ENCODE measurements around the gene EDNRB.

DNA sequence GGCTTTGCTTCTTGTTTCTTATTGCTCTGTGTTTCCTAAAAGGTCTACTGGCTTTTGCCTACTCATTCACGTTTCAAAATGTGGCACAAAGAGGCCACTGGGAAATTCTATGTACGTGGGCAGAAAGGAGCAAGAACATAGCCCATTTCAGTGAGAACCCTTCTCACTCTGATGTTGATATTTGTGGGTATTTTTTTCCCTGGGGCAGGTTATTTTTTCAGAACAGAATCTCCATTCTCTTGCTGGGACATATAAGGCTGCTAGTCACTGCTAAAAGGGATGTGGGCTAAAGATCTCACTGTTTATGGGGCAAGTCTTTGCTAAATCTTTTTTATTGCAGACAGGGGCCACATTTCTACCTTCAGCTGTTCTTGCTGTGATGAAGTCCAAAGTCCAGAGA lies 27.1 kb downstream of the EDNRB start:
- TF ChIP-seq TEAD4 (CRISPR knock-in tag; IDR thresholded peaks at IDR 0.05) (no peak), ZNF263 (CRISPR knock-in tag; IDR thresholded peaks at IDR 0.05; ENCODE audit: low read depth) (no peak), ETV6 (CRISPR knock-in tag; IDR thresholded peaks at IDR 0.05) (no peak), IRF1 (CRISPR knock-in tag; IDR thresholded peaks at IDR 0.05) (no peak), FOXK1 (CRISPR knock-in tag; IDR thresholded peaks at IDR 0.05) (no peak), PRRX2 (CRISPR knock-in tag; IDR thresholded peaks at IDR 0.05) (no peak), IRF2 (CRISPR knock-in tag; IDR thresholded peaks at IDR 0.05; ENCODE audit: borderline replicate concordance, low read depth) (no peak), FOXP4 (CRISPR knock-in tag; IDR thresholded peaks at IDR 0.05) (no peak), SMAD3 (CRISPR knock-in tag; IDR thresholded peaks at IDR 0.05; ENCODE audit: borderline replicate concordance) (no peak), TCF7 (CRISPR knock-in tag; IDR thresholded peaks at IDR 0.05; ENCODE audit: low read depth) (no peak), NFYB (CRISPR knock-in tag; conservative IDR thresholded peaks at IDR 0.05; ENCODE audit: low read depth) (no peak)
- TF ChIP-seq, protein P1, sequence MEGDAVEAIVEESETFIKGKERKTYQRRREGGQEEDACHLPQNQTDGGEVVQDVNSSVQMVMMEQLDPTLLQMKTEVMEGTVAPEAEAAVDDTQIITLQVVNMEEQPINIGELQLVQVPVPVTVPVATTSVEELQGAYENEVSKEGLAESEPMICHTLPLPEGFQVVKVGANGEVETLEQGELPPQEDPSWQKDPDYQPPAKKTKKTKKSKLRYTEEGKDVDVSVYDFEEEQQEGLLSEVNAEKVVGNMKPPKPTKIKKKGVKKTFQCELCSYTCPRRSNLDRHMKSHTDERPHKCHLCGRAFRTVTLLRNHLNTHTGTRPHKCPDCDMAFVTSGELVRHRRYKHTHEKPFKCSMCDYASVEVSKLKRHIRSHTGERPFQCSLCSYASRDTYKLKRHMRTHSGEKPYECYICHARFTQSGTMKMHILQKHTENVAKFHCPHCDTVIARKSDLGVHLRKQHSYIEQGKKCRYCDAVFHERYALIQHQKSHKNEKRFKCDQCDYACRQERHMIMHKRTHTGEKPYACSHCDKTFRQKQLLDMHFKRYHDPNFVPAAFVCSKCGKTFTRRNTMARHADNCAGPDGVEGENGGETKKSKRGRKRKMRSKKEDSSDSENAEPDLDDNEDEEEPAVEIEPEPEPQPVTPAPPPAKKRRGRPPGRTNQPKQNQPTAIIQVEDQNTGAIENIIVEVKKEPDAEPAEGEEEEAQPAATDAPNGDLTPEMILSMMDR (IDR thresholded peaks at IDR 0.05), result no peak
- TF ChIP-seq, protein P2, sequence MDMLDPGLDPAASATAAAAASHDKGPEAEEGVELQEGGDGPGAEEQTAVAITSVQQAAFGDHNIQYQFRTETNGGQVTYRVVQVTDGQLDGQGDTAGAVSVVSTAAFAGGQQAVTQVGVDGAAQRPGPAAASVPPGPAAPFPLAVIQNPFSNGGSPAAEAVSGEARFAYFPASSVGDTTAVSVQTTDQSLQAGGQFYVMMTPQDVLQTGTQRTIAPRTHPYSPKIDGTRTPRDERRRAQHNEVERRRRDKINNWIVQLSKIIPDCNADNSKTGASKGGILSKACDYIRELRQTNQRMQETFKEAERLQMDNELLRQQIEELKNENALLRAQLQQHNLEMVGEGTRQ (CRISPR knock-in tag; IDR thresholded peaks at IDR 0.05), result no peak
- TF ChIP-seq, protein P3, sequence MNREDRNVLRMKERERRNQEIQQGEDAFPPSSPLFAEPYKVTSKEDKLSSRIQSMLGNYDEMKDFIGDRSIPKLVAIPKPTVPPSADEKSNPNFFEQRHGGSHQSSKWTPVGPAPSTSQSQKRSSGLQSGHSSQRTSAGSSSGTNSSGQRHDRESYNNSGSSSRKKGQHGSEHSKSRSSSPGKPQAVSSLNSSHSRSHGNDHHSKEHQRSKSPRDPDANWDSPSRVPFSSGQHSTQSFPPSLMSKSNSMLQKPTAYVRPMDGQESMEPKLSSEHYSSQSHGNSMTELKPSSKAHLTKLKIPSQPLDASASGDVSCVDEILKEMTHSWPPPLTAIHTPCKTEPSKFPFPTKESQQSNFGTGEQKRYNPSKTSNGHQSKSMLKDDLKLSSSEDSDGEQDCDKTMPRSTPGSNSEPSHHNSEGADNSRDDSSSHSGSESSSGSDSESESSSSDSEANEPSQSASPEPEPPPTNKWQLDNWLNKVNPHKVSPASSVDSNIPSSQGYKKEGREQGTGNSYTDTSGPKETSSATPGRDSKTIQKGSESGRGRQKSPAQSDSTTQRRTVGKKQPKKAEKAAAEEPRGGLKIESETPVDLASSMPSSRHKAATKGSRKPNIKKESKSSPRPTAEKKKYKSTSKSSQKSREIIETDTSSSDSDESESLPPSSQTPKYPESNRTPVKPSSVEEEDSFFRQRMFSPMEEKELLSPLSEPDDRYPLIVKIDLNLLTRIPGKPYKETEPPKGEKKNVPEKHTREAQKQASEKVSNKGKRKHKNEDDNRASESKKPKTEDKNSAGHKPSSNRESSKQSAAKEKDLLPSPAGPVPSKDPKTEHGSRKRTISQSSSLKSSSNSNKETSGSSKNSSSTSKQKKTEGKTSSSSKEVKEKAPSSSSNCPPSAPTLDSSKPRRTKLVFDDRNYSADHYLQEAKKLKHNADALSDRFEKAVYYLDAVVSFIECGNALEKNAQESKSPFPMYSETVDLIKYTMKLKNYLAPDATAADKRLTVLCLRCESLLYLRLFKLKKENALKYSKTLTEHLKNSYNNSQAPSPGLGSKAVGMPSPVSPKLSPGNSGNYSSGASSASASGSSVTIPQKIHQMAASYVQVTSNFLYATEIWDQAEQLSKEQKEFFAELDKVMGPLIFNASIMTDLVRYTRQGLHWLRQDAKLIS (CRISPR knock-in tag; IDR thresholded peaks at IDR 0.05; ENCODE audit: borderline replicate concordance), result no peak

Measured in WTC11 (cell line).